GM23338 (cell line): ENCODE measurements around the gene PUM1. TPM values are rescaled to one million over a fixed set of nuclear protein-coding genes. Genes with fewer than 3 reads are reported as not detected.

Source experiments
- ATAC-seq: fragments of 200-7000 bp; cut with Tn5 transposase; 3 replicates; pipeline ENCODE4 v1.9.1; 2020
- DNase-seq: peaks from one replicate; pipeline ENCODE4 v3.0.0-alpha.2; 2015; ENCODE audit warnings: low spot score
- H2AFZ ChIP-seq: fragments of 200-600 bp; sonication (generic); 2 replicates; pipeline ENCODE4 v1.8.0; 2016; ENCODE audit warnings: antibody characterized with exemption, mild to moderate bottlenecking, moderate library complexity
- H3F3A ChIP-seq: fragments of 200-600 bp; sonication (generic); replicated peaks from 2 replicates; pipeline ENCODE4 v1.8.0; 2017; ENCODE audit warnings: antibody characterized with exemption, mixed run types, low read depth
- H3K27ac ChIP-seq: fragments of 200-600 bp; sonication (generic); 2 replicates; pipeline ENCODE4 v1.6.1; 2016; ENCODE audit warnings: low read depth
- H3K27me3 ChIP-seq: fragments of 200-600 bp; sonication (generic); 2 replicates; pipeline ENCODE4 v1.8.0; 2016; ENCODE audit warnings: mild to moderate bottlenecking, mixed run types, moderate library complexity; ENCODE audit not compliant: insufficient read depth
- H3K36me3 ChIP-seq: fragments of 200-600 bp; sonication (generic); 2 replicates; pipeline ENCODE4 v1.8.0; 2016; ENCODE audit warnings: mild to moderate bottlenecking; ENCODE audit not compliant: insufficient read depth
- H3K4me1 ChIP-seq: fragments of 200-600 bp; sonication (generic); 2 replicates; pipeline ENCODE4 v1.8.0; 2016; ENCODE audit warnings: mild to moderate bottlenecking, moderate library complexity; ENCODE audit not compliant: insufficient read depth
- H3K4me2 ChIP-seq: fragments of 200-600 bp; sonication (generic); 2 replicates; pipeline ENCODE4 v1.7.1; 2017; ENCODE audit warnings: mixed run types
- H3K4me3 ChIP-seq: fragments of 200-600 bp; sonication (generic); 2 replicates; pipeline ENCODE4 v1.6.1; 2016; ENCODE audit warnings: mixed run types
- H3K79me2 ChIP-seq: fragments of 200-600 bp; sonication (generic); replicated peaks from 2 replicates; pipeline ENCODE4 v1.8.0; 2017; ENCODE audit warnings: mild to moderate bottlenecking; ENCODE audit not compliant: insufficient read depth
- H3K9me2 ChIP-seq: fragments of 200-600 bp; sonication (generic); 2 replicates; pipeline ENCODE4 v1.8.0; 2017; ENCODE audit not compliant: insufficient read depth
- H4K20me1 ChIP-seq: fragments of 200-600 bp; sonication (generic); replicated peaks from 2 replicates; pipeline ENCODE4 v1.8.0; 2017; ENCODE audit warnings: mild to moderate bottlenecking; ENCODE audit not compliant: insufficient read depth
- H3K27ac Mint-ChIP-seq: 2 replicates; pipeline ENCODE4 v1.8.0; 2020; ENCODE audit warnings: inconsistent platforms, mild to moderate bottlenecking, moderate library complexity, mixed read lengths
- H3K27me3 Mint-ChIP-seq: 3 replicates; pipeline ENCODE4 v1.8.0; 2022; ENCODE audit warnings: low read depth, mild to moderate bottlenecking, moderate library complexity, mixed read lengths, inconsistent platforms; ENCODE audit not compliant: insufficient read depth, poor library complexity
- H3K36me3 Mint-ChIP-seq: 3 replicates; pipeline ENCODE4 v1.8.0; 2021; ENCODE audit warnings: low read depth, mild to moderate bottlenecking, inconsistent platforms, moderate library complexity, mixed read lengths
- H3K4me1 Mint-ChIP-seq: 3 replicates; pipeline ENCODE4 v1.8.0; 2020; ENCODE audit warnings: mild to moderate bottlenecking, inconsistent platforms, mixed read lengths
- H3K4me3 Mint-ChIP-seq: 3 replicates; pipeline ENCODE4 v1.8.0; 2021; ENCODE audit warnings: moderate library complexity, mild to moderate bottlenecking, inconsistent platforms, mixed read lengths
- H3K9me3 Mint-ChIP-seq: 3 replicates; pipeline ENCODE4 v1.8.0; 2020; ENCODE audit warnings: moderate library complexity, mild to moderate bottlenecking, inconsistent platforms, mixed read lengths
- CREB1 ChIP-seq: fragments of 250-450 bp; sonication (Bioruptor Pico); IDR thresholded peaks from 2 replicates; pipeline ENCODE4 v1.5.0; 2020; ENCODE audit warnings: low read depth, mild to moderate bottlenecking, moderate library complexity
- CTCF ChIP-seq, 2 experiments: fragments of 200-600 bp in 1 of 2; sonication (generic) in 1 of 2; conservative IDR thresholded peaks; 2 replicates each; pipeline versions ENCODE4 v1.5.1 to v1.6.1; 2016 to 2017; ENCODE audit warnings: antibody characterized with exemption in 2 of 2, low read depth in 2 of 2, mild to moderate bottlenecking in 2 of 2, moderate library complexity in 1 of 2
- ETS1 ChIP-seq: IDR thresholded peaks from 2 replicates; pipeline ENCODE4 v1.6.1; 2016; ENCODE audit warnings: antibody characterized with exemption
- EZH2 ChIP-seq: fragments of 200-600 bp; sonication (generic); IDR thresholded peaks from one replicate; pipeline ENCODE4 v1.8.0; 2017; ENCODE audit warnings: antibody characterized with exemption, mild to moderate bottlenecking, low read depth; ENCODE audit not compliant: unreplicated experiment
- EZH2phosphoT487 ChIP-seq: fragments of 200-600 bp; sonication (generic); IDR thresholded peaks from one replicate; pipeline ENCODE4 v1.8.1; 2018; ENCODE audit warnings: antibody characterized with exemption; ENCODE audit not compliant: unreplicated experiment
- POLR2AphosphoS5 ChIP-seq: IDR thresholded peaks from 2 replicates; pipeline ENCODE4 v1.6.1; 2016; ENCODE audit warnings: antibody characterized with exemption, low read depth
- STAT1 ChIP-seq: IDR thresholded peaks from one replicate; pipeline ENCODE4 v1.6.1; 2016; ENCODE audit warnings: antibody characterized with exemption; ENCODE audit not compliant: unreplicated experiment
- ZNF331 ChIP-seq: fragments of 250-450 bp; sonication (Bioruptor Pico); IDR thresholded peaks from 2 replicates; pipeline ENCODE4 v1.5.0; 2020; ENCODE audit warnings: low read depth, mild to moderate bottlenecking, moderate library complexity
- ZNF462 ChIP-seq: fragments of 250-450 bp; sonication (Bioruptor Pico); IDR thresholded peaks from 2 replicates; pipeline ENCODE4 v1.5.0; 2020; ENCODE audit warnings: mild to moderate bottlenecking, moderate library complexity
- polyA plus RNA-seq: library from polyadenylated mRNA; unstranded; fragments of >200 nt; fragmentation: Nextera tagmentation; extraction: Ambion mirVana; gene quantifications from 2 replicates; pipeline ENCODE4 v1.2.1, GENCODE V29; 2016
- total RNA-seq: library from RNA; depleted of rRNA; stranded (reverse); fragments of >200 nt; shearing (Covaris generic); gene quantifications from 2 replicates; pipeline ENCODE4 v1.2.3, GENCODE V29; 2014

The PUM1 gene
- total and polyA plus RNA-seq, 2 experiments from 2014 or later, result 44.4 to 117 TPM

GRCh38 chr1:31016868-31017267, 48.6 kb downstream of the PUM1 start:
- Histone ChIP-seq H3K27me3 (no peaks in the 10 kb centered on the region), H3F3A (no peaks in the 10 kb centered on the region), H2AFZ (no peak overlapping the region), H3K27ac (no peak overlapping the region), H3K4me3 (no peak overlapping the region), H3K36me3 (no peaks in the 10 kb centered on the region), H4K20me1 (peaks cover 86% of the 10 kb centered on the region), H3K79me2 (peaks cover 100% of the 10 kb centered on the region), H3K9me2 (no peaks in the 10 kb centered on the region), H3K4me1 (peaks cover 9% of the 10 kb centered on the region; the same call in 1 of the 2 replicates), H3K4me2 (no peak overlapping the region)
- no peak overlapping the region for H3K4me3 Mint-ChIP-seq
- no peak overlapping the region for H3K27ac Mint-ChIP-seq
- ATAC-seq, result no peak
- H3K36me3 Mint-ChIP-seq, result peaks cover 11% of the 10 kb centered on the region
- H3K9me3 Mint-ChIP-seq, result no peaks in the 10 kb centered on the region
- peaks cover 31% of the 10 kb centered on the region for H3K4me1 Mint-ChIP-seq
- no peak for TF ChIP-seq STAT1
- TF ChIP-seq POLR2AphosphoS5, result no peak
- TF ChIP-seq EZH2, result no peak
- TF ChIP-seq CTCF (conservative IDR thresholded peaks at IDR 0.05; ENCODE audit: low read depth in 2 of 2), result no peak
- no peak for TF ChIP-seq ZNF331 (CRISPR knock-in tag)
- TF ChIP-seq CREB1 (CRISPR knock-in tag), result no peak
- TF ChIP-seq ZNF462 (CRISPR knock-in tag), result no peak
- TF ChIP-seq ETS1, result no peak
- no peak for TF ChIP-seq EZH2phosphoT487
- DNase-seq, result no peak
- no peaks in the 10 kb centered on the region for H3K27me3 Mint-ChIP-seq
